K562 (cell line): ENCODE results near the gene EGFL6. TPM values are rescaled to one million over a fixed set of nuclear protein-coding genes. Genes with fewer than 3 reads are reported as not detected.
A peak's percentile ranks its signal among the peaks of the same experiment; 100 is the strongest.

ENCODE experiments used
- CREB1 ChIP-seq, 2 experiments: sonication (generic) in 1 of 2; formaldehyde crosslinking in 1 of 2; IDR thresholded peaks; 2 replicates each; pipeline versions ENCODE4 v1.6.1 to v1.8.0; 2012 to 2022; ENCODE audit warnings: inconsistent platforms in 1 of 2, mild to moderate bottlenecking in 1 of 2, missing genetic modification reagents in 1 of 2, moderate library complexity in 1 of 2
- JUNB ChIP-seq: fragments of 450-650 bp; formaldehyde crosslinking; conservative IDR thresholded peaks from 2 replicates; pipeline ENCODE4 v1.4.0; 2020; ENCODE audit warnings: mild to moderate bottlenecking
- KLF6 ChIP-seq: fragments of 250-450 bp; sonication (Bioruptor Pico); IDR thresholded peaks from 2 replicates; pipeline ENCODE4 v1.4.0; 2020; ENCODE audit warnings: mild to moderate bottlenecking, moderate library complexity, borderline replicate concordance
- LEF1 ChIP-seq: fragments of 450-650 bp; IDR thresholded peaks from 2 replicates; pipeline ENCODE4 v1.6.1; 2016; ENCODE audit warnings: mild to moderate bottlenecking
- MCM7 ChIP-seq, 2 experiments: fragments of 450-650 bp; IDR thresholded peaks; 2 replicates each; pipeline ENCODE4 v1.6.1; 2016 to 2018
- PCBP2 ChIP-seq: fragments of 200-400 bp; formaldehyde crosslinking; IDR thresholded peaks from 2 replicates; pipeline ENCODE4 v1.6.1; 2018; ENCODE audit warnings: low read length, low read depth, mild to moderate bottlenecking, moderate library complexity; ENCODE audit not compliant: poor library complexity, severe bottlenecking
- TCFL5 ChIP-seq: fragments of 250-450 bp; sonication (Bioruptor Pico); conservative IDR thresholded peaks from 2 replicates; pipeline ENCODE4 v1.6.1; 2021; ENCODE audit warnings: mild to moderate bottlenecking, moderate library complexity, matching md5 sums
- TEAD1 ChIP-seq, 2 experiments: fragments of 450-650 bp in 1 of 2; sonication (generic) in 1 of 2; formaldehyde crosslinking; IDR thresholded peaks; 2 replicates each; pipeline versions ENCODE4 v1.4.0 to v1.8.0; 2020 to 2022; ENCODE audit warnings: mild to moderate bottlenecking in 2 of 2, missing genetic modification reagents in 1 of 2
- TRIM28 ChIP-seq: fragments of 450-650 bp; IDR thresholded peaks from 2 replicates; pipeline ENCODE4 v1.6.1; 2017
- ZNF41 ChIP-seq: fragments of 250-450 bp; sonication (Bioruptor Pico); conservative IDR thresholded peaks from 2 replicates; pipeline ENCODE4 v1.4.0; 2020; ENCODE audit warnings: mild to moderate bottlenecking
- polyA plus RNA-seq, 8 experiments: library from polyadenylated mRNA; depleted of rRNA in 4 of 8; stranded (reverse) in 5 of 8; unstranded in 3 of 8; fragments of >200 nt; fragmentation: Nextera tagmentation in 2 of 8; fragmentation: Illumina TruSeq in 1 of 8; extraction: Ambion mirVana in 2 of 8; extraction: Trizol in 1 of 8; gene quantifications; 2 replicates each; pipeline versions ENCODE4 v1.2.1 to v1.2.3, GENCODE V29; 2011 to 2014; ENCODE audit warnings: inconsistent platforms in 1 of 8, missing spikeins in 1 of 8
- total RNA-seq, 7 experiments: library from RNA; depleted of rRNA in 6 of 7; stranded (reverse); fragments of >200 nt in 6 of 7; fragmentation: Illumina TruSeq in 2 of 7; extraction: Trizol in 2 of 7; gene quantifications; 2 replicates each; pipeline versions ENCODE4 v1.2.1 to v1.2.3, GENCODE V29; 2011 to 2021; ENCODE audit warnings: low replicate concordance in 1 of 7
- TF ChIP-seq, protein P1 (sequence below): fragments of 450-650 bp; IDR thresholded peaks from 2 replicates; pipeline ENCODE4 v1.6.1; 2018; ENCODE audit warnings: mild to moderate bottlenecking, low read depth; ENCODE audit not compliant: partially characterized antibody
- TF ChIP-seq, protein P2 (sequence below), 2 experiments: fragments of 450-650 bp; formaldehyde crosslinking in 1 of 2; IDR thresholded peaks; 2 replicates each; pipeline versions ENCODE4 v1.4.0 to v1.6.1; 2014 to 2020; ENCODE audit warnings: mild to moderate bottlenecking in 2 of 2, borderline replicate concordance in 1 of 2, low read depth in 1 of 2
- TF ChIP-seq, protein P3 (sequence below): fragments of 250-450 bp; sonication (Bioruptor Pico); IDR thresholded peaks from 2 replicates; pipeline ENCODE4 v1.8.0; 2021; ENCODE audit warnings: moderate library complexity, mild to moderate bottlenecking, inconsistent platforms
- TF ChIP-seq, protein P4 (sequence below): sonication (generic); formaldehyde crosslinking; IDR thresholded peaks from 2 replicates; pipeline ENCODE4 v1.8.0; 2023; ENCODE audit warnings: mild to moderate bottlenecking, missing genetic modification reagents

Gene EGFL6
- total and polyA plus RNA-seq, 9 of the 15 experiments (the other 6 are each of a cell fraction or from before 2014, with no cell fraction given): 0.01 TPM; not detected in 8

DNA sequence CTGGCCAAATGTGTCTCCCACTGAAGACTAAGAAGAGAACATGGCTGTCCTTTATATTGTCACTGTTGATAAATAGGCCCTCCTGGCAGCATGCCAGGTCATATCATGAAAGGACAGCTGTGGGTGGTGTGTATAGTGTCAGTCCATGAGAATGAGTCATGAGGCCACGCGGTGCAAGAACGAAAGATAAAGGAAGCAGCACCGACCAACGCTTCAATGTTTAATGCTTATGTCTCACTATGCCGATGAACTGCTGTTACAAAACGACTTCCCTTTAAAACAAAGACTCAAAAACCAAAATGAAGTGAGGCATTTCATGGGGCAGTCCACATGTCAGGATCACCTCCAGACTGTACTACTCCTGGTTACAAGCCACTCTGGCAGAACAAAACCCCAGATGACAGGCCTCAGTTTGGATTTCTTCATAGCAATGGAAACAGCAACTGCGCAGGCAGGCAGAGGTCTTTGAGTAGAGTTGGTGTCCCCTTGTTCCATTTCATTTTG, 78.4 kb downstream of the EGFL6 start (continued):
- TF ChIP-seq, protein P1, sequence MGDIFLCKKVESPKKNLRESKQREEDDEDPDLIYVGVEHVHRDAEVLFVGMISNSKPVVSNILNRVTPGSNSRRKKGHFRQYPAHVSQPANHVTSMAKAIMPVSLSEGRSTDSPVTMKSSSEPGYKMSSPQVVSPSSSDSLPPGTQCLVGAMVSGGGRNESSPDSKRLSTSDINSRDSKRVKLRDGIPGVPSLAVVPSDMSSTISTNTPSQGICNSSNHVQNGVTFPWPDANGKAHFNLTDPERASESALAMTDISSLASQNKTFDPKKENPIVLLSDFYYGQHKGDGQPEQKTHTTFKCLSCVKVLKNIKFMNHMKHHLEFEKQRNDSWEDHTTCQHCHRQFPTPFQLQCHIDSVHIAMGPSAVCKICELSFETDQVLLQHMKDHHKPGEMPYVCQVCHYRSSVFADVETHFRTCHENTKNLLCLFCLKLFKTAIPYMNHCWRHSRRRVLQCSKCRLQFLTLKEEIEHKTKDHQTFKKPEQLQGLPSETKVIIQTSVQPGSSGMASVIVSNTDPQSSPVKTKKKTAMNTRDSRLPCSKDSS: no peak
- TF ChIP-seq JUNB: peak; percentile 77
- TF ChIP-seq, protein P2, sequence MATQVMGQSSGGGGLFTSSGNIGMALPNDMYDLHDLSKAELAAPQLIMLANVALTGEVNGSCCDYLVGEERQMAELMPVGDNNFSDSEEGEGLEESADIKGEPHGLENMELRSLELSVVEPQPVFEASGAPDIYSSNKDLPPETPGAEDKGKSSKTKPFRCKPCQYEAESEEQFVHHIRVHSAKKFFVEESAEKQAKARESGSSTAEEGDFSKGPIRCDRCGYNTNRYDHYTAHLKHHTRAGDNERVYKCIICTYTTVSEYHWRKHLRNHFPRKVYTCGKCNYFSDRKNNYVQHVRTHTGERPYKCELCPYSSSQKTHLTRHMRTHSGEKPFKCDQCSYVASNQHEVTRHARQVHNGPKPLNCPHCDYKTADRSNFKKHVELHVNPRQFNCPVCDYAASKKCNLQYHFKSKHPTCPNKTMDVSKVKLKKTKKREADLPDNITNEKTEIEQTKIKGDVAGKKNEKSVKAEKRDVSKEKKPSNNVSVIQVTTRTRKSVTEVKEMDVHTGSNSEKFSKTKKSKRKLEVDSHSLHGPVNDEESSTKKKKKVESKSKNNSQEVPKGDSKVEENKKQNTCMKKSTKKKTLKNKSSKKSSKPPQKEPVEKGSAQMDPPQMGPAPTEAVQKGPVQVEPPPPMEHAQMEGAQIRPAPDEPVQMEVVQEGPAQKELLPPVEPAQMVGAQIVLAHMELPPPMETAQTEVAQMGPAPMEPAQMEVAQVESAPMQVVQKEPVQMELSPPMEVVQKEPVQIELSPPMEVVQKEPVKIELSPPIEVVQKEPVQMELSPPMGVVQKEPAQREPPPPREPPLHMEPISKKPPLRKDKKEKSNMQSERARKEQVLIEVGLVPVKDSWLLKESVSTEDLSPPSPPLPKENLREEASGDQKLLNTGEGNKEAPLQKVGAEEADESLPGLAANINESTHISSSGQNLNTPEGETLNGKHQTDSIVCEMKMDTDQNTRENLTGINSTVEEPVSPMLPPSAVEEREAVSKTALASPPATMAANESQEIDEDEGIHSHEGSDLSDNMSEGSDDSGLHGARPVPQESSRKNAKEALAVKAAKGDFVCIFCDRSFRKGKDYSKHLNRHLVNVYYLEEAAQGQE (IDR thresholded peaks at IDR 0.05; ENCODE audit: borderline replicate concordance): no peak; the same call in 1 of the 2 replicates
- TF ChIP-seq, protein P2 (CRISPR knock-in tag; IDR thresholded peaks at IDR 0.05; ENCODE audit: low read depth): 0 out of 2 replicates have a peak, but pooled peaks have one; percentile 50
- peak; percentile 96 for TF ChIP-seq LEF1
- TF ChIP-seq TCFL5 (CRISPR knock-in tag): no peak
- TF ChIP-seq, protein P3, sequence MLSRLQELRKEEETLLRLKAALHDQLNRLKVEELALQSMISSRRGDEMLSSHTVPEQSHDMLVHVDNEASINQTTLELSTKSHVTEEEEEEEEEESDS: no peak
- TF ChIP-seq MCM7 (IDR thresholded peaks at IDR 0.05): no peak
- no peak for TF ChIP-seq PCBP2
- TF ChIP-seq, protein P4, sequence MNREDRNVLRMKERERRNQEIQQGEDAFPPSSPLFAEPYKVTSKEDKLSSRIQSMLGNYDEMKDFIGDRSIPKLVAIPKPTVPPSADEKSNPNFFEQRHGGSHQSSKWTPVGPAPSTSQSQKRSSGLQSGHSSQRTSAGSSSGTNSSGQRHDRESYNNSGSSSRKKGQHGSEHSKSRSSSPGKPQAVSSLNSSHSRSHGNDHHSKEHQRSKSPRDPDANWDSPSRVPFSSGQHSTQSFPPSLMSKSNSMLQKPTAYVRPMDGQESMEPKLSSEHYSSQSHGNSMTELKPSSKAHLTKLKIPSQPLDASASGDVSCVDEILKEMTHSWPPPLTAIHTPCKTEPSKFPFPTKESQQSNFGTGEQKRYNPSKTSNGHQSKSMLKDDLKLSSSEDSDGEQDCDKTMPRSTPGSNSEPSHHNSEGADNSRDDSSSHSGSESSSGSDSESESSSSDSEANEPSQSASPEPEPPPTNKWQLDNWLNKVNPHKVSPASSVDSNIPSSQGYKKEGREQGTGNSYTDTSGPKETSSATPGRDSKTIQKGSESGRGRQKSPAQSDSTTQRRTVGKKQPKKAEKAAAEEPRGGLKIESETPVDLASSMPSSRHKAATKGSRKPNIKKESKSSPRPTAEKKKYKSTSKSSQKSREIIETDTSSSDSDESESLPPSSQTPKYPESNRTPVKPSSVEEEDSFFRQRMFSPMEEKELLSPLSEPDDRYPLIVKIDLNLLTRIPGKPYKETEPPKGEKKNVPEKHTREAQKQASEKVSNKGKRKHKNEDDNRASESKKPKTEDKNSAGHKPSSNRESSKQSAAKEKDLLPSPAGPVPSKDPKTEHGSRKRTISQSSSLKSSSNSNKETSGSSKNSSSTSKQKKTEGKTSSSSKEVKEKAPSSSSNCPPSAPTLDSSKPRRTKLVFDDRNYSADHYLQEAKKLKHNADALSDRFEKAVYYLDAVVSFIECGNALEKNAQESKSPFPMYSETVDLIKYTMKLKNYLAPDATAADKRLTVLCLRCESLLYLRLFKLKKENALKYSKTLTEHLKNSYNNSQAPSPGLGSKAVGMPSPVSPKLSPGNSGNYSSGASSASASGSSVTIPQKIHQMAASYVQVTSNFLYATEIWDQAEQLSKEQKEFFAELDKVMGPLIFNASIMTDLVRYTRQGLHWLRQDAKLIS: peak; percentile 35; the same call in 1 of the 2 replicates
- TF ChIP-seq TEAD1 (CRISPR knock-in tag; IDR thresholded peaks at IDR 0.05): peak in 1 of 2 experiments; percentile 78; a peak in 1 of 4 replicates
- TF ChIP-seq TRIM28: no peak; the same call in 1 of the 2 replicates
- peak; percentile 63; the same call in 1 of the 2 replicates for TF ChIP-seq ZNF41 (CRISPR knock-in tag)
- TF ChIP-seq KLF6 (CRISPR knock-in tag): no peak
- TF ChIP-seq CREB1 (IDR thresholded peaks at IDR 0.05): peak; percentile 77
- peak; percentile 66; the same call in 1 of the 2 replicates for TF ChIP-seq CREB1 (CRISPR knock-in tag; IDR thresholded peaks at IDR 0.05)
